Retinal pigment epithelial cell (primary cell): ENCODE data around the gene LAPTM4A.
"Not testable (repeated sequence)": the region's sequence is repeated elsewhere in the genome, so short reads cannot be mapped to it uniquely, and the experiment has no call there.

ENCODE experiments used
- DNase-seq: peaks from one replicate; pipeline ENCODE4 v3.0.0-alpha.2; 2010; ENCODE audit warnings: low read depth
- H3K4me3 ChIP-seq: 2 replicates; pipeline ENCODE4 v1.5.1; 2011; ENCODE audit warnings: mild to moderate bottlenecking, low read length, control low read depth, moderate library complexity
- TF ChIP-seq, protein P1 (sequence below): conservative IDR thresholded peaks from 2 replicates; pipeline ENCODE4 v1.5.1; 2011; ENCODE audit warnings: low read depth, low read length, control low read depth, inconsistent platforms

The LAPTM4A gene

DNA sequence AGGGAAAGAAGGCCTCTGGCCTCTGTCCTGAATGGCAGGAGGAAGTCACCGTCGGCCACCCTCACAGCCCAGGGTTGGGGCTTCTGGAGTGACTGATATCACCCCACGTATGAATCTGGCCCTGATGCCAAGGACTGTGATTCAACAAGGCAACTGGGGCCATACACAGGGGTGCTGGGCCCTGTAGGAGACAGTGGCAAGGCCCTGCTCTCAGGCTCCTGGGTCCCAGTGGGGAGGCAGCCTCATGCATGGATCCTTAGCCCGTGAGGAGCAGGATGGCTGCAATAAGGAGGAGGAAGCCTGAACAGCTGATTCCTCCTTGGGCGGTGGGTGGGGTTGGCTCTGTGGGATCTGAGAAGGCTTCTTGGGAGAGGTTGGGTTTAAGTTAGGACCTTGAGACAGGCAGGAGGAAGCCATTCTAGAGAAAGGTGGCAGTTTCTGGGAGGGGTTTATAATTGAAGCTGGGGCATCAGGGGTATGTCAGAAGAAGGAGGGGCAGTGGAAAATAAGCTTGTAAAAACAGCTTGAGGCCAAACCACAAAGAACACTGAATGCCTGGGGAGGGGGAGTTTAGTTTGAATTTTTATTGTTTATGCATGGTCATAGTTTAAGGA is 42.8 kb upstream of the LAPTM4A start:
- no peak for DNase-seq
- TF ChIP-seq, protein P1, sequence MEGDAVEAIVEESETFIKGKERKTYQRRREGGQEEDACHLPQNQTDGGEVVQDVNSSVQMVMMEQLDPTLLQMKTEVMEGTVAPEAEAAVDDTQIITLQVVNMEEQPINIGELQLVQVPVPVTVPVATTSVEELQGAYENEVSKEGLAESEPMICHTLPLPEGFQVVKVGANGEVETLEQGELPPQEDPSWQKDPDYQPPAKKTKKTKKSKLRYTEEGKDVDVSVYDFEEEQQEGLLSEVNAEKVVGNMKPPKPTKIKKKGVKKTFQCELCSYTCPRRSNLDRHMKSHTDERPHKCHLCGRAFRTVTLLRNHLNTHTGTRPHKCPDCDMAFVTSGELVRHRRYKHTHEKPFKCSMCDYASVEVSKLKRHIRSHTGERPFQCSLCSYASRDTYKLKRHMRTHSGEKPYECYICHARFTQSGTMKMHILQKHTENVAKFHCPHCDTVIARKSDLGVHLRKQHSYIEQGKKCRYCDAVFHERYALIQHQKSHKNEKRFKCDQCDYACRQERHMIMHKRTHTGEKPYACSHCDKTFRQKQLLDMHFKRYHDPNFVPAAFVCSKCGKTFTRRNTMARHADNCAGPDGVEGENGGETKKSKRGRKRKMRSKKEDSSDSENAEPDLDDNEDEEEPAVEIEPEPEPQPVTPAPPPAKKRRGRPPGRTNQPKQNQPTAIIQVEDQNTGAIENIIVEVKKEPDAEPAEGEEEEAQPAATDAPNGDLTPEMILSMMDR: no peak
- no peak overlapping the region for H3K4me3 ChIP-seq

DNA sequence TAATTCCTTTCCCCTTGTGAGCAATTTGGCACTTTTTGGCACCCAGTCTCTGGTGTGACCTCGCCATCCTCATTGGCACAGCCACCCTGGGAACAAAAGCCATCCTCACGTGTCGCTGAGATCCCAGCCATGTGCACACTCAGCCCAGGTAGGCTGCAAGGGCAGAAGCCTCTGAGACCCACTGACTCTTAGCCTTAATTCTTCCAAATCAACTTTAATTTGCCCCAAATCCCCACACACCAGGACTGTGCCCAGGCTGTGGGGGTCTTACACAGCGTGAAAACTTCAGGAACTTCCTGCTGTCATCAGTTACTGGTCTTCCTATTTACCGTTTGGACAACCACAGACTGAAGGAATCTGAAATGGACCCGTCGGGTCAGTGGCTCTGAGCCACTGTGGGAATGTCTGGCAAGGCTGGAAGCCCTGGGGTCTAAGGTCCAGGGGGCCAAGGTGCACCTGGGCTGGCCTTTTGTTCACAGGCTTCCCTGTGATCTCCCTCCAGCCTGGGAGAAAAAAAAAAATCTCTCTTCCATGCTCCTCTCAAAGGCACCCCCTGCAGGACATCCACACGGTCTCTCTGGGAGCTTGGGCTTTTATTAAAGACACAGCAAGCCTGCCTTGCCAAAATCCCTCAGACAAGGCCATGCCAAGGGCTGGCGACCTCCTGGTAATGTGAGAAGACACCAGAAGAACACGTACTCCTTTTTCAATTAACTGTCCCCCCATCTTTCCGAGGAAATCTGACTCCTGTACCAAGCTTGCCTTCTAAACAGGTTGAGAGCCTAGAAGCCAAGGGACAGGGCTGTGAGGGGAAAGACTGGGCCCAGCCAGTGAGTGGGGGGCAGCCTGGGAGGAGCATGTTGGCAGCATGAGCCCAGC is 42.1 kb upstream of the LAPTM4A start:
- DNase-seq: no peak
- TF ChIP-seq, protein P1: peak; percentile 79

DNA sequence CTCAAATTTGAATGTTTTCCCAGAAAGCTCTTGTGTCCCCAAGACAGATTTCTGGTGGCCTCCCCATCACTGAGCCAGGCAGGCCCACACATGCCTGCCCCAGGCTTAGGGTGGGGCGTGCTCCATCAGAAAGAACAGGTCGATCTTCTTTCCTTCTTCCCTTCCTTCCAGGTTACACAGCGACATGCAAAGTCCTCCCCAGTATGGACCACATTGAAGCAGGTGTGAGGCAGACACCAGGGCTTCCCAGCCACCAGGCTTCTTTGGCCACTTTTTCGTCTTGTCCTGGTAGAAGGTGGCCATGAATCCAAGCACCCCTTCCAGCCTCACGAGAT is 41.4 kb upstream of the LAPTM4A start:
- TF ChIP-seq, protein P1: no peak
- DNase-seq: no peak
- H3K4me3 ChIP-seq: no peak overlapping the region

More for the DNA sequence above, 42.1 kb upstream of the LAPTM4A start:
- H3K4me3 ChIP-seq: no peak overlapping the region

DNA sequence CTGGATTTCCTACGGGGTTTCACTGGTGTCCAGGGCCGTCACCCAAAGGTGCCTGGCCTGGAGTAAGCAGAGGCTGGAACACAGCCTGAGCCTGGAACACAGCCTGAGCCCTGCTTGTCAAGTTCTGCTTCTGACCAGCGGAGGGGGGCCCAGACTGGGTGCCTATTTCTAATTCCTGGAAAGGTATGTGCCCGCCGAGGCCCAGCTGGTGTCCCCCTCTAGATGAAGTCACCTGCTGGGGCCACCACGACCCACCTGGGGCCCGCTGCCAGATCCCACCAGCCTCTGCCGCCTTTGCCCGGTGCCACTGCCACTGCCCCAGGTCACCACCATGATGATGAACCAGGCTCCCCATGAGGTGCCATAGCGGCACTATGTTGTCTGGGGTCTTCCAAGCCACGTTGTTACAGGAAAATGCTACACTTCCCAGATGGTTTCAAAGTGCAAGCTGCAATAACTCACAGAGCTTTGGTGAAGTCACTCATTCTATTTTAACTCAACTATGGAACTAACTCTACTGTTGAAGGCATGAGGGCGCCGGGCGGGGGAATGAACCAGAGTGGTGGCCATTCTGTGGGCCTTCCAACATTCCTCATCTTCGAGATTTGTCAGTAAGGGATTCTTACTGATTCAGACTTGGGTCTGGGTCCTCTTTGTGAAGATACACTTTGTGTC is 40.9 kb upstream of the LAPTM4A start:
- no peak for DNase-seq
- H3K4me3 ChIP-seq: no peak overlapping the region
- TF ChIP-seq, protein P1: no peak

DNA sequence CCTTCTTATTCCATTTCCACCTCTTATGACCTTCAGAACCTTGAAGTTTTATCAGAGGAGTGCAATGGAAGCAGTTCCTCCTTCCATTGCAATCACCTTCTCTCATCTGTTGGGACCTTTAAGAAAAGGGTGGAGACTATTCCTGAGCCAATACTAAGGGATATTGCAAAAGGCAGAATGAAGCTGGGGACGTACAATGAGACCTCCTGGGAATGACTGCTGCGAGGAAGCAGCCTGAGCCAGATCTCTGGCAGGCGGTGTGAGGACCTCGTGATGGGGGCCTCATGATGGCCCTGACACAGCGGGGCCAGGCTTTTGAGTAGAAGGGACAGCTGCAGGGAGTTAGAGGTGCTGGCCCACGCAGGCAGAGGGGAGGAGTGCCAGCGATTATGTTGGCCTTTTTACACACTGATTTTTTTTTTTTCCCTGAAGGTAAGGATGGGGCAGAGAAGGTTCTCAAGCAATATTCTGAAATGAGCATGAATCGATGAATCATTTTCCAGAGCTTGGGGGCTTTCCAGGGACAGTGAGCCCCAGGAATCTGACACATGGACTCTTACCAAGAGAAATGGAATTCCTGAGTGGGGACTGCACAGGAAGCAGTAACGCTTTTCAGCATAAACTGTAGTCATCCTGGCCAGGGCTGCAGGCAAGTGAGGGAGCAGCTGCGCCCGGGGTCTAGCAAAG is 40.0 kb upstream of the LAPTM4A start:
- TF ChIP-seq, protein P1: no peak
- peak; percentile 58 for DNase-seq
- no peak overlapping the region for H3K4me3 ChIP-seq

DNA sequence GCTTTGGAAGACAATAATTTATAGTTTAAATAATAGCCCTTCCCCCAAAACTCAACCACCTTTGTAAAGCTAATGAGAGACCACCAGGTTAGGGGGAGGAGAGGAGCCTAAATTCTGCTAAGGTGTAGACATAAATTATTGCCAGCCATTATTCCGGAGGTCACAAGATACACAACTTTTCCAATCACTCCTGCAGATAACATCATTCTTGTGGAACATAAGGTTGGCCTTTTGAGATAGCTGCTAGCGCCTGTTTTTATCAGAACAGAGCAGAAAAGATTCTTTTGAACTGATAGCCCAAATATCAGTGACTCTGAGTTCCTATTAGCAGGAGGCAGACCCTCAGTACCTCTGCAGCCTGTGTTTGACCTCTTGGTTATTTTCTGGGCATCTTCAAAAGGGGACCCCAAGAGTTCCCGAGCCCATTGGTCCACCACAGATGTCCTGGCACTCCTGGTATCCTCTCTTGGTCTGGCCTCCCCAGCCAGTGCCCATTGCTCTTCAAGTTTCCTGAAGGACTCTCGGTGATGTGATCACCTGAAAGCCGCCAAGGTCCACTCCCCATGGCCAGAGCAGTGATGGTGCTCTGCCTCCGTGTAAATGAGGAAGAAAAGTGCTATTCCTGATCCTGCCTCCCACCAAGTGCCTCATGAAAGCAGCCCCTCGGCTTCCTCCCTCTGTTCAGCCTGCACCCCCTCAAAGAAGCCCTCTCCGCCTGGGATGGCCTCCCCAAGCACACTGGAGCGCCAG is 38.5 kb upstream of the LAPTM4A start:
- TF ChIP-seq, protein P1: no peak
- no peak overlapping the region for H3K4me3 ChIP-seq
- no peak for DNase-seq

DNA sequence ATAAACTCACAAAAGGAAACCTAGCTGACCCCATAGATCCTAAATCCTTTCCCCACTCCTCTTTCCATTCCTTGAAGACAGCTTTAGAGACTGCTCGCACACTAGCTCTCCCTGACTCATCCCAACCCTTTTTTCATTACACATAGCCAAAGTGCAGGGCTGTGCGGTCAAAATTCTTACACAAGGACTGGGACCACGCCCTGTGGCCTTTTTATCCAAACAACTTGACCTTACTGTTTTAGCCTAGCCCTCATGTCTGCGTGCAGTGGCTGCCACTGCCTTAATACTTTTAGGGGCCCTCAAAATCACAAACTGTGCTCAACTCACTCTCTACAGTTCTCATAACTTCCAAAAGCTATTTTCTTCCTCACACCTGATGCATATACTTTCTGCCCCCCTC is 34.5 kb upstream of the LAPTM4A start:
- not testable (repeated sequence) for H3K4me3 ChIP-seq, DNase-seq

DNA sequence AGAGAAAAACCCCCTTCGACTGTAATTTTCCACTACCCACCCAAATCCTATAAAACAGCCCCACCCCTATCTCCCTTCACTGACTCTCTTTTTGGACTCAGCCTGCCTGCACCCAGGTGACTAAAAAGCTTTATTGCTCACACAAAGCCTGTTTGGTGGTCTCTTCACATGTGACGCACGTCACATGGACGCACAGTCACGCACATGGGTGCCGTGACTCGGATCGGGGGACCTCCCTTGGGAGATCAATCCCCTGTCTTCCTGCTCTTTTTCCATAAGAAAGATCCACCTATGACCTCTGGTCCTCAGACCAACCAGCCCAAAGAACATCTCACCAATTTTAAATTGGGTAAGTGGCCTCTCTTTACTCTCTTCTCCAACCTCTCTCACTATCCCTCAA is 31.4 kb upstream of the LAPTM4A start:
- H3K4me3 ChIP-seq, DNase-seq: not testable (repeated sequence)
